Frontal cortex (tissue), 4 donors: ENCODE results near the gene TBC1D9B. TPM values are rescaled to one million over a fixed set of nuclear protein-coding genes. Genes with fewer than 3 reads are reported as not detected.

ENCODE experiments used
- DNase-seq, 2 donors: peaks; one replicate each; pipeline ENCODE4 v3.0.0; 2012; ENCODE audit warnings: low spot score in 2 of 2
- FAIRE-seq: peaks from 2 replicates; lab custom pipeline; 2012; peaks lifted over from hg19 to GRCh38; lab: Jason Lieb, UNC
- total RNA-seq: library from RNA; depleted of rRNA; stranded (reverse); fragments of >200 nt; gene quantifications from one replicate; pipeline ENCODE4 v1.2.3, GENCODE V29; 2014
- donor health status: control.
- donor health status: control.
- donor health status: control.

TBC1D9B gene
- total RNA-seq, 1 donor from 2014 or later = 24.1 TPM

- no peak for FAIRE-seq
- no peak for DNase-seq
Measured at GRCh38 chr5:179909224-179909623, 1.5 kb upstream of the TBC1D9B start.

GRCh38 chr5:179908528-179908927 is 831 bp upstream of the TBC1D9B start:
- FAIRE-seq (no peak), DNase-seq (no peak)

GRCh38 chr5:179906795-179907555 is 722 bp downstream of the TBC1D9B start:
- DNase-seq (no peak), FAIRE-seq (no peak)

GRCh38 chr5:179906294-179906794 is 1.4 kb downstream of the TBC1D9B start:
- no peak for FAIRE-seq
- no peak for DNase-seq

- FAIRE-seq (no peak), DNase-seq (no peak)
Measured at GRCh38 chr5:179905161-179905560, 2.5 kb downstream of the TBC1D9B start.

- FAIRE-seq = no peak
- no peak for DNase-seq
Measured at GRCh38 chr5:179904463-179905160, 3.1 kb downstream of the TBC1D9B start.

- FAIRE-seq (no peak), DNase-seq (no peak)
Measured at GRCh38 chr5:179902763-179903158, 4.9 kb downstream of the TBC1D9B start.

GRCh38 chr5:179901915-179902762 is 5.6 kb downstream of the TBC1D9B start:
- no peak for DNase-seq
- FAIRE-seq = no peak

- DNase-seq (no peak), FAIRE-seq (no peak)
Measured at GRCh38 chr5:179901462-179901861, 6.2 kb downstream of the TBC1D9B start.

GRCh38 chr5:179900711-179901110 is 7.0 kb downstream of the TBC1D9B start:
- no peak for FAIRE-seq
- no peak for DNase-seq

GRCh38 chr5:179900206-179900605 is 7.5 kb downstream of the TBC1D9B start:
- FAIRE-seq = no peak

GRCh38 chr5:179895861-179896260 is 11.8 kb downstream of the TBC1D9B start:
- DNase-seq (no peak), FAIRE-seq (no peak)

More at GRCh38 chr5:179900206-179900605, 7.5 kb downstream of the TBC1D9B start:
- DNase-seq = no peak

- no peak for FAIRE-seq
Measured at GRCh38 chr5:179893958-179894895, 13.5 kb downstream of the TBC1D9B start.

GRCh38 chr5:179893076-179893957 is 14.4 kb downstream of the TBC1D9B start:
- DNase-seq (no peak), FAIRE-seq (no peak)

More at GRCh38 chr5:179893958-179894895, 13.5 kb downstream of the TBC1D9B start:
- no peak for DNase-seq

- no peak for FAIRE-seq
- no peak for DNase-seq
Measured at GRCh38 chr5:179892255-179892654, 15.4 kb downstream of the TBC1D9B start.

- FAIRE-seq = no peak
- no peak for DNase-seq
Measured at GRCh38 chr5:179890751-179891682, 16.7 kb downstream of the TBC1D9B start.

- DNase-seq (no peak), FAIRE-seq (no peak)
Measured at GRCh38 chr5:179889885-179890284, 17.8 kb downstream of the TBC1D9B start.
